Kidney (tissue), 14 donors: ENCODE measurements around the gene FBXO22. TPM values are rescaled to one million over a fixed set of nuclear protein-coding genes. Genes with fewer than 3 reads are reported as not detected.

Experiments used
- DNase-seq, 5 donors: peaks; one replicate each; pipeline ENCODE4 v3.0.0-alpha.2; 2013 to 2020
- FAIRE-seq: peaks from 2 replicates; lab custom pipeline; 2012; peaks lifted over from hg19 to GRCh38; lab: Jason Lieb, UNC
- H3K27ac ChIP-seq, 2 donors: one replicate each; pipeline ENCODE4 v1.7.0; 2013; ENCODE audit warnings: low read depth in 2 of 2, low read length in 2 of 2, inconsistent platforms in 1 of 2
- H3K27me3 ChIP-seq: one replicate; pipeline ENCODE4 v1.7.1; 2013; ENCODE audit warnings: low read length, inconsistent platforms; ENCODE audit not compliant: control insufficient read depth, insufficient read depth
- H3K36me3 ChIP-seq, 3 donors: one replicate each; pipeline versions ENCODE4 v1.7.0 to v1.7.1; 2013; ENCODE audit warnings: low read length in 3 of 3, control low read depth in 1 of 3, inconsistent platforms in 1 of 3; ENCODE audit not compliant: insufficient read depth in 3 of 3, control insufficient read depth in 2 of 3
- H3K4me1 ChIP-seq, 3 donors: one replicate each; pipeline versions ENCODE4 v1.7.0 to v1.7.1; 2013; ENCODE audit warnings: low read length in 3 of 3, inconsistent platforms in 1 of 3, low read depth in 1 of 3; ENCODE audit not compliant: control insufficient read depth in 2 of 3, insufficient read depth in 2 of 3
- H3K4me3 ChIP-seq, 3 donors: one replicate each; pipeline versions ENCODE4 v1.7.0 to v1.8.1; 2013; ENCODE audit warnings: low read length in 3 of 3, control low read depth in 1 of 3, inconsistent platforms in 1 of 3
- H3K9ac ChIP-seq, 3 donors: one replicate each; pipeline versions ENCODE4 v1.7.0 to v1.7.1; 2013; ENCODE audit warnings: low read length in 3 of 3, control low read depth in 1 of 3, inconsistent platforms in 1 of 3
- H3K9me3 ChIP-seq, 3 donors: one replicate each; pipeline versions ENCODE4 v1.7.0 to v1.7.1; 2013; ENCODE audit warnings: low read length in 3 of 3, control low read depth in 1 of 3, inconsistent platforms in 1 of 3; ENCODE audit not compliant: control insufficient read depth in 2 of 3, insufficient read depth in 1 of 3
- CTCF ChIP-seq: IDR thresholded peaks from 3 replicates; pipeline ENCODE4 v1.5.1; 2012; ENCODE audit warnings: mild to moderate bottlenecking, moderate library complexity, borderline replicate concordance; ENCODE audit not compliant: insufficient read depth; ENCODE audit errors: extremely low read depth
- intact Hi-C: fragments of 100-400 bp; cut with DNase I; formaldehyde crosslinking; loops from one replicate; pipeline ENCODE4 v1.11.1; 2022
- polyA plus RNA-seq: library from polyadenylated mRNA; stranded (reverse); fragments of 350-450 nt; fragmentation: Illumina TruSeq; extraction: RNeasy Lipid Tissue Mini Kit (QIAGEN cat#74804); gene quantifications from one replicate; pipeline ENCODE4 v1.2.3, GENCODE V29; 2014; ENCODE audit warnings: low read depth, low replicate concordance; ENCODE audit not compliant: insufficient read depth
- total RNA-seq: library from RNA; stranded (reverse); fragmentation: NEBNext Ultra II Directional; extraction: Animal tissue kit (Norgen Biotek cat#: 25700); gene quantifications from one replicate; pipeline ENCODE4 v1.2.1, GENCODE V29; 2021
- donor health status: control.
- donor health status: control.
- donor health status: control.
- donor health status: control.
- donor health status: control.
- donor health status: DM: yes; HTN: yes; CAD: no.
- donor health status: Normal renal cell carcinoma (clear cell type).

FBXO22 gene
- total and polyA plus RNA-seq, 2 donors from 2014 or later, result 24.1 to 28.7 TPM

GRCh38 chr15:75925440-75925839 lies 21.8 kb downstream of the FBXO22 start:
- Histone ChIP-seq H3K9ac (no peak overlapping the region), H3K4me1 (peaks cover 0 to 7% (median 5%) of the 10 kb centered on the region in 3 donors), H3K36me3 (peaks cover 0 to 4% (median 2%) of the 10 kb centered on the region in 3 donors), H3K27me3 (no peaks in the 10 kb centered on the region), H3K4me3 (no peak overlapping the region), H3K27ac (no peak overlapping the region), H3K9me3 (no peaks in the 10 kb centered on the region)
- no peak for FAIRE-seq
- DNase-seq, result no peak
- TF ChIP-seq CTCF, result no peak
- intact Hi-C loops, result no loop called here

- Histone ChIP-seq H3K9me3 (no peaks in the 10 kb centered on the region), H3K36me3 (peaks cover 0 to 4% (median 0%) of the 10 kb centered on the region in 3 donors), H3K27me3 (no peaks in the 10 kb centered on the region), H3K9ac (no peak overlapping the region), H3K4me3 (no peak overlapping the region), H3K27ac (no peak overlapping the region), H3K4me1 (peaks cover 0 to 6% (median 5%) of the 10 kb centered on the region in 3 donors)
- DNase-seq (no peak), FAIRE-seq (no peak)
- intact Hi-C loops, result no loop called here
- no peak for TF ChIP-seq CTCF
Measured at GRCh38 chr15:75926931-75927330, 23.3 kb downstream of the FBXO22 start.

DNA sequence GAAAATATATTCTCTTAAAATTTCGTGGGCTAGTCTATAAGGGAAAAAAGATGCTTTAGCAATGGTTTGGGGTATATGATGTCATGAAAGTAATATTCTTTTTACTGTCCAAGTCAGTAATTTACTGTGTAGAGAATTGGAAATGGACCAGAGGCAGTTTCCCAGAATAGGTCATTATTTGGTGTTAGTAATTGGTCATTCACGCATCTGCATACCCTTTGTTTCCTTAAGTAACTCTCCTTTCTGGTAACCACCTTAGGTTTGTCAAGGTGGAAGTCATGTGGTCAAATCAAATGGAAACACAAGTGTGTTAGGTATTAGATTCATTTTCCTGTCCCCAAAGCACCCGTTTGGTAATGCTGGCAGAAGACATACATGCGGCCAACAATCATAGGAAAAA lies 23.9 kb downstream of the FBXO22 start:
- FAIRE-seq, result no peak
- intact Hi-C loops, result no loop called here

More for the DNA sequence above, 23.9 kb downstream of the FBXO22 start:
- no peaks in the 10 kb centered on the region for H3K9me3 ChIP-seq
- no peak overlapping the region for H3K4me3 ChIP-seq
- peaks cover 0 to 3% (median under 1%) of the 10 kb centered on the region in 3 donors for H3K4me1 ChIP-seq
- no peak for TF ChIP-seq CTCF
- no peaks in the 10 kb centered on the region for H3K27me3 ChIP-seq
- no peak overlapping the region for H3K9ac ChIP-seq
- H3K36me3 ChIP-seq, result peaks cover 0 to 6% (median 0%) of the 10 kb centered on the region in 3 donors
- H3K27ac ChIP-seq, result no peak overlapping the region
- DNase-seq, result no peak
